ENCODE data around the gene ADAT1.

- TF ChIP-seq, protein P1, sequence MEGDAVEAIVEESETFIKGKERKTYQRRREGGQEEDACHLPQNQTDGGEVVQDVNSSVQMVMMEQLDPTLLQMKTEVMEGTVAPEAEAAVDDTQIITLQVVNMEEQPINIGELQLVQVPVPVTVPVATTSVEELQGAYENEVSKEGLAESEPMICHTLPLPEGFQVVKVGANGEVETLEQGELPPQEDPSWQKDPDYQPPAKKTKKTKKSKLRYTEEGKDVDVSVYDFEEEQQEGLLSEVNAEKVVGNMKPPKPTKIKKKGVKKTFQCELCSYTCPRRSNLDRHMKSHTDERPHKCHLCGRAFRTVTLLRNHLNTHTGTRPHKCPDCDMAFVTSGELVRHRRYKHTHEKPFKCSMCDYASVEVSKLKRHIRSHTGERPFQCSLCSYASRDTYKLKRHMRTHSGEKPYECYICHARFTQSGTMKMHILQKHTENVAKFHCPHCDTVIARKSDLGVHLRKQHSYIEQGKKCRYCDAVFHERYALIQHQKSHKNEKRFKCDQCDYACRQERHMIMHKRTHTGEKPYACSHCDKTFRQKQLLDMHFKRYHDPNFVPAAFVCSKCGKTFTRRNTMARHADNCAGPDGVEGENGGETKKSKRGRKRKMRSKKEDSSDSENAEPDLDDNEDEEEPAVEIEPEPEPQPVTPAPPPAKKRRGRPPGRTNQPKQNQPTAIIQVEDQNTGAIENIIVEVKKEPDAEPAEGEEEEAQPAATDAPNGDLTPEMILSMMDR (IDR thresholded peaks at IDR 0.05): no peak
- no peak for TF ChIP-seq ZFX (IDR thresholded peaks at IDR 0.05; ENCODE audit: borderline replicate concordance)
Observed at GRCh38 chr16:75632857-75633256, 9.8 kb upstream of the ADAT1 start.

Measured in 22Rv1 (cell line).